AG04450 (cell line): ENCODE results near the gene AANAT. TPM values are rescaled to one million over a fixed set of nuclear protein-coding genes. Genes with fewer than 3 reads are reported as not detected.

Experiments
- CTCF ChIA-PET: fragments of 300-600, 350-600 bp; formaldehyde crosslinking; extraction: SDS; loops from one replicate; lab custom pipeline; 2022; ENCODE audit warnings: antibody characterized with exemption, inconsistent platforms; lab: Charles Lee
- POLR2A ChIA-PET: fragments of 350-600 bp; formaldehyde crosslinking; extraction: SDS; loops from one replicate; lab custom pipeline; 2021; ENCODE audit warnings: antibody characterized with exemption, inconsistent platforms; lab: Yijun Ruan, JAX
- DNase-seq: peaks from one replicate; pipeline ENCODE4 v3.0.0-alpha.2; 2011; ENCODE audit warnings: low read depth, low spot score
- H3K27ac ChIP-seq: one replicate; pipeline ENCODE4 v1.5.1; 2012; ENCODE audit warnings: low read depth, low read length, control low read depth
- H3K27me3 ChIP-seq: one replicate; pipeline ENCODE4 v1.6.0; 2012; ENCODE audit warnings: low read length; ENCODE audit not compliant: control insufficient read depth, insufficient read depth
- H3K4me3 ChIP-seq: 2 replicates; pipeline ENCODE4 v1.5.1; 2011; ENCODE audit warnings: mild to moderate bottlenecking, low read depth, low read length, control low read depth
- H3K9me3 ChIP-seq: 2 replicates; pipeline ENCODE4 v1.5.1; 2012; ENCODE audit warnings: low read length; ENCODE audit not compliant: control insufficient read depth, insufficient read depth
- polyA plus RNA-seq: library from polyadenylated mRNA; depleted of rRNA; stranded (reverse); fragments of >200 nt; gene quantifications from 2 replicates; pipeline ENCODE4 v1.2.3, GENCODE V29; 2011
- TF ChIP-seq, protein P1 (sequence below): IDR thresholded peaks from 2 replicates; pipeline ENCODE4 v1.5.1; 2011; ENCODE audit warnings: low read depth, low read length, control low read depth, inconsistent platforms

Gene AANAT
- polyA plus RNA-seq, 1 experiment: not detected

DNA sequence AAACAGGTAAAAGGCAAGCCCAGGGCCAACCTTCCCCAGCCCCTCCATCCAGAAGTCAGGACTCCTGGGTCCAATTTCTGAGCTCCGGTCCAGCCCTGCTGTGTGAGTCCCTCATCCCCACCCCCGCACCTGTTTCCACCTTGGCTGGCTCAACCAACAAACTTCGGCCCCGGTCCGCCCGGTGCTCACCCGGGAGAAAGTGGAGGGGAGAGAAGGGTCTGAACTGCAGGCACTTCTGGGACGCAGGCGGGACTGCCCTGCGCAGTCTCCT, 33.3 kb downstream of the AANAT start:
- Histone ChIP-seq H3K27ac (no peak overlapping the region), H3K4me3 (peak overlapping the region; percentile 66), H3K27me3 (no peaks in the 10 kb centered on the region), H3K9me3 (no peaks in the 10 kb centered on the region; the same call in 1 of the 2 replicates)
- ChIA-PET CTCF (interaction anchor here (0.6 kb wide), 1 partner anchor 10 kb away, joined by 5 read pairs; no protein-coding TSS in a partner anchor), POLR2A (no interaction called here)
- TF ChIP-seq, protein P1, sequence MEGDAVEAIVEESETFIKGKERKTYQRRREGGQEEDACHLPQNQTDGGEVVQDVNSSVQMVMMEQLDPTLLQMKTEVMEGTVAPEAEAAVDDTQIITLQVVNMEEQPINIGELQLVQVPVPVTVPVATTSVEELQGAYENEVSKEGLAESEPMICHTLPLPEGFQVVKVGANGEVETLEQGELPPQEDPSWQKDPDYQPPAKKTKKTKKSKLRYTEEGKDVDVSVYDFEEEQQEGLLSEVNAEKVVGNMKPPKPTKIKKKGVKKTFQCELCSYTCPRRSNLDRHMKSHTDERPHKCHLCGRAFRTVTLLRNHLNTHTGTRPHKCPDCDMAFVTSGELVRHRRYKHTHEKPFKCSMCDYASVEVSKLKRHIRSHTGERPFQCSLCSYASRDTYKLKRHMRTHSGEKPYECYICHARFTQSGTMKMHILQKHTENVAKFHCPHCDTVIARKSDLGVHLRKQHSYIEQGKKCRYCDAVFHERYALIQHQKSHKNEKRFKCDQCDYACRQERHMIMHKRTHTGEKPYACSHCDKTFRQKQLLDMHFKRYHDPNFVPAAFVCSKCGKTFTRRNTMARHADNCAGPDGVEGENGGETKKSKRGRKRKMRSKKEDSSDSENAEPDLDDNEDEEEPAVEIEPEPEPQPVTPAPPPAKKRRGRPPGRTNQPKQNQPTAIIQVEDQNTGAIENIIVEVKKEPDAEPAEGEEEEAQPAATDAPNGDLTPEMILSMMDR: no peak
- DNase-seq: no peak

DNA sequence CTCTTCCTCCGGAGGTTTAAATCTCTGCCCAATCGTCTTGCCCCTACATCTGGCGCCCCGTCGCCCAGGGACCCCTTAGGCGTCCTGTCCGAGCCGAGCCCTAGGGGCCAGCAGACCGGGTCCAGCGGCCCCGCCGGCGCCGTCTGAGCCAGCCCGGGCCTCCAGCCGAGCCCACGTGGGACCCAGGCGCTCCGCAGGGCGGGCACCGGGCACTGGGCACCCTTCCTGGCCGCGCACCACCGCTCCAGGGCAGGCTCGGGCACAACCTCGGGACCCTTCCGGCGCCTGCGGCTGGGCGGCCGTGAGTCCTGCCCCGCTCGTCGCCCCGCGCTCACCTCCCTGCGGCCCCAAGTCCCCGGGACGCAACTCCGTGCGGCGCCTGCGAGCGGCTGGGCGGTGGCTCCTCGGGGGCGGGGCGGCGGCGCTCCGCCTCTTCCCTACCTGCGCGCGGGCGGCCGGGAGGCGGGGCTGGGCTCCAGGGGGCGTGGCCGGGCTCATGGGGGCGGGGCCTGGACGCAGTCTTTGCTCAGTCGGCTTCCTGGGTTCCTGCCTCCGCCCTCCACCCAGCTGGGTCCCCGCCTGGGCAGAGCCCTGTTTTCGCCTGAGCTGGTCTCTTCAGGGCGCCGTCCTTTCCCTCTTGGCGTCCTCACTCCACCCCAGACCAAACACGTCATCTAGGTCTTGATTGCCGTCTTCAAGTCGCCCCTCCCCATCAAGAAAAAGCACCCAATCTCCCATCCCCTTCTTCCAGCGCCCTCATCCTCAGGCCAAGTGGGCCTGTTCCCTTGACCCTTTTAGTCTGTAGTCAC, 33.8 kb downstream of the AANAT start, which contains the start of gene RHBDF2:
TSS of gene RHBDF2 (minus strand) at position 406 of the 809 bp plus-strand sequence. CDS start 19,899 bp downstream, outside the sequence.
- peak within 1 kb of the TSS; percentile 66 for H3K4me3 ChIP-seq
- no peak for DNase-seq
- H3K9me3 ChIP-seq: no peaks in the 10 kb centered on the region; the same call in 1 of the 2 replicates
- no peaks in the 10 kb centered on the region for H3K27me3 ChIP-seq
- H3K27ac ChIP-seq: peak within 1 kb of the TSS; percentile 47
- TF ChIP-seq, protein P1: no peak
- POLR2A ChIA-PET: interaction anchor here (0.9 kb wide), 1 partner anchor 10 kb away, joined by 7 read pairs; no protein-coding TSS in a partner anchor
- CTCF ChIA-PET: interaction anchor here (0.6 to 3.2 kb wide), 4 partner anchors 10 to 239 kb away, joined by 5 to 20 read pairs (median 10); partner anchors contain the start of gene AANAT

DNA sequence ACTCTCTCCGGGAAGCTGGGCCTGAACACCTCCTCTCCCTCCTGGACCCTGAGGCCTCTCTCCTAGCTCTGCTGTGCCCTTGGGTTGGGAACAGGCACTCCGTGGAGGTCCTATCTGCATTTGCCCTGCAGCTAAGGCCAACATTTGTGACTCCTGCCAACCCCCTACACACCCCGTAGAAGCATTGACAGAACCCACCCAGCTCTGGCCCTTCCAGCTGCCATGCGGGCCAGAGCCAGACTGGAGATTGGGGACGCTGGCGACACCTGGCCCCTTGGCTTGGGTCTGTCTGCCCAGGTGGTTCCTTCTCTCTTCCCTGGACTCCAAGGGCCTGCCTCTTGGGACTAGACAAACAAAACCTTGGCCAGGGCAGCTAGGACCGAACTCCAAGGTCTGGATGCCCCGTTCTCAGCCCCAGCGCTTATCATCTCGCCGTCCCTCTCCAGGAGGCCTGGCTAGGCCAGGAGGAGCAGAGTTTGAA, 34.5 kb downstream of the AANAT start:
- H3K4me3 ChIP-seq: peak overlapping the region; percentile 66
- CTCF ChIA-PET: interaction anchor here (0.7 to 3.2 kb wide), 4 partner anchors 35 to 240 kb away, joined by 3 to 20 read pairs (median 10); partner anchors contain the start of gene AANAT
- H3K27ac ChIP-seq: peak overlapping the region; percentile 47
- TF ChIP-seq, protein P1: no peak
- DNase-seq: no peak
- no peaks in the 10 kb centered on the region; the same call in 1 of the 2 replicates for H3K9me3 ChIP-seq
- POLR2A ChIA-PET: interaction anchor here (0.9 kb wide), 1 partner anchor 9 kb away, joined by 7 read pairs; no protein-coding TSS in a partner anchor
- no peaks in the 10 kb centered on the region for H3K27me3 ChIP-seq

DNA sequence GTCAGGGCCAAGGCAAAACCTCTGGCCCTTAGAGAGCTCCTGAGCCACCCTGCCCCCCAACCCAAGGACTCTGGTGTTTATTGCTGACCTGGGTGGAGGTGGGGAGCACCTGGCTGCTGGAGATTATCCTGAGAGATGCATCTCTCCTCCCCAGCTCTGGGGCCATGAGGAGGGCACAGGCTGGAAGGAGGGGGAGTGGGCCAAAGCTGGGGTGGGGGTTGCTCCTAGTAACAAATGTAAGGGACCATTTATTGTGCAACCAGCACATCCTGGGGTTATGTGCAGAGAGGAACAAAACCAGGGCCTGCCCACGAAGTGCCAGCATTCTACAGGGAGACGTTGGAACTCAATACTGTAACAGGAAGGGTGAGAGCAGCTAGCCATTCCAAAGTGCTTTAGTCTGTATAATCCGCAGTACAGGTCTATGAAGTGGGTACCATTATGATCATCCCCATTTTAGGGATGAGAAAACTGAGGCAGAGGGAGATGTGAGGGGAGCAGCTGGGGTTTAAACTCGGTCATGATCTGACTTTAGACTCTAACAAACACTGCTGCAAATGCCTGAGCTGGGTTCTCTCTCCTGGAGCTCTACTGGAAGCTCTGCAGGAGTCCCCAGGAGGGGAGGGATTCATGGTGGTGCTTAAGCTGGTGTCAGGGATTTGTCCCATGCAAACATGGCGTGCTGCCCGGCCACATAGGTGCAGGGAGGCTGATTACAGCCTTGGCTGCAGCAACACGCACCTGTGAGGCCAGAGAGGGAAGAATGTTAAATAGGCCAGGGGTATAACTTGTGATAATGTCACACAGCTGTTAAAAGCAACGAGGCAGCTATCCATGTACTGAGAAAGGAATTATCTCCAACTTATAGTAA, 35.2 kb downstream of the AANAT start:
- TF ChIP-seq, protein P1: no peak
- ChIA-PET POLR2A (interaction anchor here (0.9 kb wide), 1 partner anchor 8 kb away, joined by 7 read pairs; no protein-coding TSS in a partner anchor), CTCF (interaction anchor here (0.6 to 3.2 kb wide), 7 partner anchors 36 to 240 kb away, joined by 3 to 20 read pairs (median 4); partner anchors contain the start of gene AANAT)
- no peak for DNase-seq
- Histone ChIP-seq H3K9me3 (no peaks in the 10 kb centered on the region; the same call in 1 of the 2 replicates), H3K4me3 (no peak overlapping the region), H3K27ac (no peak overlapping the region), H3K27me3 (no peaks in the 10 kb centered on the region)
